HCT116 (cell line): ENCODE data around the gene GRIP1.

Source experiments
- CEBPB ChIP-seq: IDR thresholded peaks from 2 replicates; pipeline ENCODE4 v1.6.1; 2012; ENCODE audit warnings: low read depth
- FOSL1 ChIP-seq: IDR thresholded peaks from 2 replicates; pipeline ENCODE4 v1.6.1; 2012; ENCODE audit warnings: low read depth
- RAD21 ChIP-seq: IDR thresholded peaks from 2 replicates; pipeline ENCODE4 v1.6.1; 2012; ENCODE audit warnings: low read depth, mild to moderate bottlenecking
- SIN3A ChIP-seq: IDR thresholded peaks from 2 replicates; pipeline ENCODE4 v1.6.1; 2012; ENCODE audit warnings: low read depth
- ZNF274 ChIP-seq: fragments of 200-500 bp; sonication (Bioruptor generic); IDR thresholded peaks from 2 replicates; pipeline ENCODE4 v1.6.1; 2014; ENCODE audit warnings: mild to moderate bottlenecking, low read depth, low read length, inconsistent platforms
- TF ChIP-seq, protein P1 (sequence below), 3 experiments: fragments of 200-600 bp in 1 of 3; sonication (generic) in 1 of 3; IDR thresholded peaks in 2 of 3; conservative IDR thresholded peaks in 1 of 3; 2 replicates each; pipeline ENCODE4 v1.5.1; 2012 to 2017; ENCODE audit warnings: low read depth in 2 of 3, low read length in 2 of 3, antibody characterized with exemption in 1 of 3, borderline replicate concordance in 1 of 3, control low read depth in 1 of 3, mild to moderate bottlenecking in 1 of 3, mixed read lengths in 1 of 3, mixed run types in 1 of 3, moderate library complexity in 1 of 3; ENCODE audit not compliant: insufficient read depth in 1 of 3

GRCh38 chr12:66449531-66449930 is 229.3 kb downstream of the GRIP1 start:
- TF ChIP-seq, protein P1, sequence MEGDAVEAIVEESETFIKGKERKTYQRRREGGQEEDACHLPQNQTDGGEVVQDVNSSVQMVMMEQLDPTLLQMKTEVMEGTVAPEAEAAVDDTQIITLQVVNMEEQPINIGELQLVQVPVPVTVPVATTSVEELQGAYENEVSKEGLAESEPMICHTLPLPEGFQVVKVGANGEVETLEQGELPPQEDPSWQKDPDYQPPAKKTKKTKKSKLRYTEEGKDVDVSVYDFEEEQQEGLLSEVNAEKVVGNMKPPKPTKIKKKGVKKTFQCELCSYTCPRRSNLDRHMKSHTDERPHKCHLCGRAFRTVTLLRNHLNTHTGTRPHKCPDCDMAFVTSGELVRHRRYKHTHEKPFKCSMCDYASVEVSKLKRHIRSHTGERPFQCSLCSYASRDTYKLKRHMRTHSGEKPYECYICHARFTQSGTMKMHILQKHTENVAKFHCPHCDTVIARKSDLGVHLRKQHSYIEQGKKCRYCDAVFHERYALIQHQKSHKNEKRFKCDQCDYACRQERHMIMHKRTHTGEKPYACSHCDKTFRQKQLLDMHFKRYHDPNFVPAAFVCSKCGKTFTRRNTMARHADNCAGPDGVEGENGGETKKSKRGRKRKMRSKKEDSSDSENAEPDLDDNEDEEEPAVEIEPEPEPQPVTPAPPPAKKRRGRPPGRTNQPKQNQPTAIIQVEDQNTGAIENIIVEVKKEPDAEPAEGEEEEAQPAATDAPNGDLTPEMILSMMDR (IDR thresholded peaks at IDR 0.05 in 2 of 3, conservative IDR thresholded peaks at IDR 0.05 in 1 of 3; ENCODE audit: borderline replicate concordance in 1 of 3, insufficient read depth in 1 of 3, low read depth in 2 of 3, low read length in 2 of 3): no peak
- TF ChIP-seq CEBPB (no peak), SIN3A (no peak), FOSL1 (no peak), RAD21 (no peak), ZNF274 (no peak)
